Cortex of kidney (tissue), 1 donor: ENCODE measurements around the gene MSL2.
"Not testable (repeated sequence)": the region's sequence is repeated elsewhere in the genome, so short reads cannot be mapped to it uniquely, and the experiment has no call there.

Experiments used
- DNase-seq: peaks from one replicate; lab custom pipeline; 2025; lab: John Stamatoyannopoulos, UW

MSL2 gene

GRCh38 chr3:136196064-136196400 is at the start of gene MSL2:
MSL2 (minus strand) TSS chr3:136196335; CDS start chr3:136195113, 1,222 bp downstream.
- DNase-seq: no peak

- no peak for DNase-seq
These were observed 49.6 kb upstream of the MSL2 start for GRCh38 chr3:136245691-136246090.

- DNase-seq: no peak
These were observed 43.0 kb upstream of the MSL2 start for GRCh38 chr3:136239094-136239493.

- no peak for DNase-seq
These were observed 42.0 kb upstream of the MSL2 start for GRCh38 chr3:136237961-136238649.

GRCh38 chr3:136237103-136237502 is 41.0 kb upstream of the MSL2 start:
- DNase-seq: no peak

- DNase-seq: no peak
These were observed 40.0 kb upstream of the MSL2 start for GRCh38 chr3:136236109-136236508.

- no peak for DNase-seq
These were observed 39.4 kb upstream of the MSL2 start for GRCh38 chr3:136235545-136235944.

- DNase-seq: no peak
These were observed 36.3 kb upstream of the MSL2 start for GRCh38 chr3:136232413-136232812.

GRCh38 chr3:136222746-136223145 is 26.6 kb upstream of the MSL2 start:
- DNase-seq: not testable (repeated sequence)

GRCh38 chr3:136211547-136211946 is 15.4 kb upstream of the MSL2 start:
- no peak for DNase-seq

- no peak for DNase-seq
These were observed 13.8 kb upstream of the MSL2 start for GRCh38 chr3:136209921-136210320.

- no peak for DNase-seq
These were observed 11.5 kb upstream of the MSL2 start for GRCh38 chr3:136207489-136208115.

GRCh38 chr3:136199219-136199618 is 3.1 kb upstream of the MSL2 start:
- not testable (repeated sequence) for DNase-seq

- DNase-seq: not testable (repeated sequence)
These were observed 2.4 kb upstream of the MSL2 start for GRCh38 chr3:136198462-136199078.

GRCh38 chr3:136197159-136197793 is 1.1 kb upstream of the MSL2 start:
- DNase-seq: no peak

GRCh38 chr3:136196401-136197158 is 445 bp upstream of the MSL2 start:
- peak; percentile 88 for DNase-seq

GRCh38 chr3:136195258-136196063 is 674 bp downstream of the MSL2 start:
- no peak for DNase-seq

- DNase-seq: no peak
These were observed 1.5 kb downstream of the MSL2 start for GRCh38 chr3:136194409-136195257.

GRCh38 chr3:136193278-136194054 is 2.7 kb downstream of the MSL2 start:
- DNase-seq: no peak

GRCh38 chr3:136192831-136193230 is 3.3 kb downstream of the MSL2 start:
- no peak for DNase-seq
